HG02763 (cell line): ENCODE results near the gene IL15.
"Not testable (repeated sequence)": the region's sequence is repeated elsewhere in the genome, so short reads cannot be mapped to it uniquely, and the experiment has no call there.

Source experiments
- ATAC-seq: cut with Tn5 transposase; IDR thresholded peaks from one replicate; pipeline ENCODE4 v1.9.1; 2021; ENCODE audit warnings: mild to moderate bottlenecking, moderate library complexity; ENCODE audit not compliant: unreplicated experiment

Gene IL15, protein sequence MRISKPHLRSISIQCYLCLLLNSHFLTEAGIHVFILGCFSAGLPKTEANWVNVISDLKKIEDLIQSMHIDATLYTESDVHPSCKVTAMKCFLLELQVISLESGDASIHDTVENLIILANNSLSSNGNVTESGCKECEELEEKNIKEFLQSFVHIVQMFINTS

DNA sequence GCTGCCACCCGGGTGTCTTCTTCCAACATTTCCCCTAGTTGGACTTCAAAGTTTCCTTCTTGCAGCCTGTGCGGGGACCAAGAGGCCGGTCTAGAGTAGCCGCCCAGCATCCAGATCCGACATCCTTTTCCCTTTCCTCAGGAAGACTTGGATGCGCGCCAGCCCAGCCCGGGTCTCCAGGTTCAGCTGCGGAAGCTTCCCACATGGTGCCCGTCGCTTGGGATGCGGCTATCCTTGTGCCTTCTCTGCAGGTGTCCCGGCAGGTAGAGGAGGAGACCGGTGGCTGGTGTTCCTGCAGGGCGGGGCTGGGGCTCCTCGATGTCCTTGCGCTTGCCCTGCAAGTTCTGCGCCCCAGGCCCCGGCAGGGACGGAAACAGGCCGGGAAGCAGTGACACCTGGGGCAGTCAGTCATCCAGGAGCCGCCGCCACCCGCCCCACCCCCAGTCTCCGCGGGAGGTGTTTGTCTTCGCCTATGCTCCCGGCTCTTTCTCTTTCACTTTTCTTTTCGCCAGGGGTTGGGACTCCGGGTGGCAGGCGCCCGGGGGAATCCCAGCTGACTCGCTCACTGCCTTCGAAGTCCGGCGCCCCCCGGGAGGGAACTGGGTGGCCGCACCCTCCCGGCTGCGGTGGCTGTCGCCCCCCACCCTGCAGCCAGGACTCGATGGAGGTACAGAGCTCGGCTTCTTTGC, at the start of gene IL15:
IL15 (plus strand) TSS at position 502 of the 689 bp plus-strand sequence. CDS start 82,882 bp downstream, outside the sequence.
- ATAC-seq, result peak; percentile 73

DNA sequence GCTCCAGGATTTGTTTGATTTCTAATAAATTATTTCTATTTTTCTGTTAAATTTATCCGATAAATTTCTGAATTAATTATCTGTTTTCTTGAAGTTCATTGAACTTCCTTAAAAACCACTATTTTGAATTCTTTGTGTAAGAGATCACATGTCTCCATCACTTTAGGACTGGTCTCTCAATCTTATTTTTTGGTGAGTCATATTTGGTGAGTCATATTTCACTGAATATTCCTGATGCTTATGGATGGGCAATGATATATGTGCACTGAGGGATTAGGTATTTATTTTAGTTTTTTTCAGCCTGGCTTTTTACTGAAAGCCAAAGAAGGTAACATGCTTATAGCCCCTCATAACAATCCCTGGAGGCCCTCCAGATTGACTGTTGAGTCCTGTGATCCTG, 48.5 kb upstream of the IL15 start:
- no peak for ATAC-seq

GRCh38 chr4:141595531-141595930, 40.9 kb upstream of the IL15 start:
- no peak for ATAC-seq

DNA sequence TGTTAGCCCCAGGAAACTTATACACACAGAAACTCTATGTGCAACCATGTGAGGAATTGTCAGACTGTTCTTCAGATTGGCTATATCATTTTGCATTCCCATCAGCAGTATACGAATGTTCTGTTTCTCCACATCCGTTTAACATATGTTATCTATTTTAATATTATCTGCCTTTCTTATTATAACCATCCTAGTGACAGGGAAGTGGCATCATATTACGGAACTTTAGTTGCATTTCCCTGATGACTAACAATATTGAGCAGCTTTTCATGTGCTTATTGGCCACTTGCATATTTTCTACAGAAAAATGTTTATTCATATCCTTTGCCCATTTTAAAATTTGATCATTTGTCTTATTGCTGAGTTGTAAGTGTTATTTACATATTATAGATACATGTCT, 36.5 kb upstream of the IL15 start:
- ATAC-seq, result no peak

- ATAC-seq, result not testable (repeated sequence)
Measured at GRCh38 chr4:141604683-141605082, 31.7 kb upstream of the IL15 start.

- ATAC-seq, result no peak
Measured at GRCh38 chr4:141605425-141605856, 30.9 kb upstream of the IL15 start.

DNA sequence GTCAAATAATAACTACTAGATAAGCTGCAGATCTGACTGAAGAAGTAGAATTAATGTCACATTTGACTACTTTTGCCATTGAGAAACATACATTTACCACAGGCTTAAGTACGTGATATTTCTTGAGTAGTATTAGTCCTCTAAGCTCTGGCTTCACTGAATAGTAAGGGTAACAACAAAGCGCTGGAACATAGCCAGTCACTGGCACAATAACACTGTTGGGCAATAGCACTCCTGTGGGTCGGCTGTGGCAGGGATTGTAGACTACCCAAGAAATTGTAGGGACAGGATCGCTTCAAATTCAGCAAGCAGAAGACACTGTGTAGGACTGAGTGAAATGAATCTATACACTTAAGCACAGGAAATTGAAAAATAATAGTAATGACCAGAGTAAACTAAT, 27.1 kb upstream of the IL15 start:
- no peak for ATAC-seq

DNA sequence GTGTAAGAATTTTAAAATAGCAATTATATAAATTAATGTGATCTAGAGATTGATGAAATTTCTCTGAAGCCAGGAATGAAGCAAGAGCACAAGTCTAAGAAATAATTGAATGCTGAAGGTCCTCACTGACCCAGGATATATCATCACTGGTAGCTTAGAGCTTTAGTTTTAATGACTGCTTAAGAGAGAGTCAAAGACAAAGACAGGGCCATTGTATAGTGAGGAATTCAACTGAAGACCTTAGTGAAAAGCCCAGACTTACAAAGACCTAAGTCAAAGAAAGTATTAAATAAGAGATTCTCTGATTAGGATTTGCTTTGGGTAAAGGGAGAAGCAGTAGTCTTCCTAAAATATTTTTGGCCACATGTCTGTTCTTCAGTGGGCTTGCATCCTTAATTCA, 26.0 kb upstream of the IL15 start:
- no peak for ATAC-seq

GRCh38 chr4:141614878-141615586, 21.4 kb upstream of the IL15 start:
- no peak for ATAC-seq

DNA sequence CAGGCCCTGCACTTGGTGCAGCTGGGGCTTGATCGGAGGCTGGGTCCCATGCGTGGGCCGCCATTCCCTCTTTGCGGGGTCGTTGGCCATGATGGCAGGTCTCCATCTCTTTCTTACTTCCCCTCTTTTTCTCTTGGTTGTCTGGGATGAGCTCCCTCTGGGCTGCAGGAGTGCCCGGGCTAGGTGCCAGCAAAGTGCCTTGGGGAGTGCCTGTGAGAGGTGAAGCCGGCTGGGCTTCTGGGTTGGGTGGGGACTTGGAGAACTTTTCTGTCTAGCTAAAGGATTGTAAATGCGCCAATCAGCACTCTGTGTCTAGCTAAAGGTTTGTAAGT, 20.8 kb upstream of the IL15 start:
- not testable (repeated sequence) for ATAC-seq

DNA sequence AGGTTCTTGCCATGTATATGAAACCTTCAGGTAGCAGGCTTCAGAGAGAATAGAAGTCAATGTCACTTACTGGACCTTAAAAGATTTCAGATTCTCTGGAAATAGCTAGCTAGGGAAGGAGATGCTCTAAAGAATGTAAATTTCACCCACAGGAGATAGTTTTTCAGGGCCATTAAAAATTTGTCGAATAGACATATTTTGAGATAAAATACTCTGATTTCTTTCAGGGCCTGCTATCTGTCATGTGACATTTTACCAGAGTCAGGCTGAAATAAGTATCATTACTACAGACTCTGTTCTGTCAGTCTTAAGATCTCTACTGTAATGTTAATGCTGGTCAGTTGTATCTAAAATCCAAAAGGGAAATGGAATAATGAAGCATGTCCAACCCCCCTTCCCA, 15.7 kb upstream of the IL15 start:
- no peak for ATAC-seq

DNA sequence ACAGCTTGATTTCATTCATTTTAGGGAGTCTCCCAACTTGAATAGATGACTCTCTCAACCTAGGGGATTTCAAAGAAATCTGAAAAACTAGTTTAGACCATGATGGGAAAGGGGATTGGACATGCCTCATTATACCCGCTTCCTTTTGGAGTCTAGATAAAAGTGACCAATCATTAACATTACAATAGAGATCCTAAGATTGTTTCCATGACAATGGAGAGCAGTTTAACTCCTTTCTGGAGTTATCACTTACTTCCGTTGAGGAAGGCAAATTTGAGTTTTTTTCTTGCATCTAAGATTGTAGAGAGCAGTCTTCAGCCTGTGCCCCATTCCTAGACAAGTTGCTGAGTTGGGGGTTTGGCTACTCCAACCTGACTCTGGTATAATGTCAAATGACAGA, 11.4 kb upstream of the IL15 start:
- no peak for ATAC-seq

DNA sequence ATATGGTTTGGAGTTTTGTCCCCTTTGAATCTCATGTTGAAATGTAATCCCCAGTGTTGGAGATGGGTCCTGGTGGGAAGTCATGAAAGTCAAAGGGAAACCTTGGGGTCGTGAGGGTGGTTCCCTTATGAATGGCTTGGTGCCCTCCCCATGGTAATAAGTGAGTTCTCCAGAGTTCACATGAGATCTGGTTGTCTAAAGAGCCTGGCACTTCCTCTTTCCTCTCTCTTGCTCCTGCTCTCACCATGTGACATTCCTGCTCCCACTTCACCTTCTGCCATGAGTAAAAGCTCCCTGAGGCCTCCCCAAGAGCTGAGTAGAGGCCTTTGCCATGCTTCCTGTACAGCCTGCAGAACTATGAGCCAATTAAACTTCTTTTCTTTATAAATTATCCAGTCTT, 5.5 kb upstream of the IL15 start:
- ATAC-seq, result no peak

DNA sequence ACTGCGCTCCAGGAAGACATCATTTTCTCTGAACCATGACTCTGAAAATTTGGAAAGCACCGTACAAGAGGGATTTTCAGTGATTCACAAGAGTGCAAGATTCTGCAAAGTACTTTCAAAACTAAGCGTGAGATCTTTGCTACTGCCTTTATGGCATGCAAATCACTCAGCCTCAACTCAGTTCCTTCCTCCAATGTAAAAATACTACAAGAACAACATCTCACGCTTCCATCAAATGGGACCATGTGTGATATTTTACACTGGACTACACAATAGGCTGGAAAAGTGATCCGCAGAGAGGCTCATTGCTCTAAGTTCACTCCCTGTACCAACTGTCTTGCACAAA, 674 bp upstream of the IL15 start:
- peak; percentile 35 for ATAC-seq

DNA sequence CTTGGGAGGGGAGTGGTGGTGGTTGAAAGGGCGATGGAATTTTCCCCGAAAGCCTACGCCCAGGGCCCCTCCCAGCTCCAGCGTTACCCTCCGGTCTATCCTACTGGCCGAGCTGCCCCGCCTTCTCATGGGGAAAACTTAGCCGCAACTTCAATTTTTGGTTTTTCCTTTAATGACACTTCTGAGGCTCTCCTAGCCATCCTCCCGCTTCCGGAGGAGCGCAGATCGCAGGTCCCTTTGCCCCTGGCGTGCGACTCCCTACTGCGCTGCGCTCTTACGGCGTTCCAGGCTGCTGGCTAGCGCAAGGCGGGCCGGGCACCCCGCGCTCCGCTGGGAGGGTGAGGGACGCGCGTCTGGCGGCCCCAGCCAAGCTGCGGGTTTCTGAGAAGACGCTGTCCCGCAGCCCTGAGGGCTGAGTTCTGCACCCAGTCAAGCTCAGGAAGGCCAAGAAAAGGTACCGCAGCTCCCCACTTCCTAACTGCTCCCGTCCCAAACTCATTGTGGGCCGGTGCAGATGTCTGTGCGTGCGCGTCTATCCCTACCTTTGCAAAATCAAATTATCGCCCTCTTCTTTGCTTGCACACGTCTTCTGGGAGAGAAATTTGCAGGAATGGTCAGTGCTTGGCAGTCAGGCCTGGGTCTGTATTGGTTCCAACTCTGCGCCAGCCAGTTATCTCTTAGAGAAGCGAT, 533 bp downstream of the IL15 start:
- ATAC-seq, result peak; percentile 60

GRCh38 chr4:141637565-141637964, 1.2 kb downstream of the IL15 start:
- no peak for ATAC-seq

DNA sequence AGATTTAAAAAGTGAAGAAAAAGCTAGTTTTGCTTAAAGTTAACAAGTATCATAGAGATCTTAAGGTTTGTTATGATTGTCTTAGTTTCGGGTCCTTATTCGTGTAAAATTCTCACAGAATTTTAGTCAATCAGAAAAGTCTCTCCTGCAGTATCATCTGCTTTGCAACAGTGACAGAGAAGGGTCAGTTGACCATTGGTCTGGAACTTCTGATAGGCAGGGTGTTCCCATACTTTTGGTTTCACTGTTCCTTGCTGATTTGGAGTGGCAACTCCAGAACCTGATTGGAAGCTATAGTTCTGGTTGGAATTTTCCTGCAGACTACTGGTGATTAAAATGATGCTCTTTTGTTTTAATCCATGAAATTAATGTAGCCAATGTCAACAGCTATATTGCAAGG, 1.8 kb downstream of the IL15 start:
- no peak for ATAC-seq

DNA sequence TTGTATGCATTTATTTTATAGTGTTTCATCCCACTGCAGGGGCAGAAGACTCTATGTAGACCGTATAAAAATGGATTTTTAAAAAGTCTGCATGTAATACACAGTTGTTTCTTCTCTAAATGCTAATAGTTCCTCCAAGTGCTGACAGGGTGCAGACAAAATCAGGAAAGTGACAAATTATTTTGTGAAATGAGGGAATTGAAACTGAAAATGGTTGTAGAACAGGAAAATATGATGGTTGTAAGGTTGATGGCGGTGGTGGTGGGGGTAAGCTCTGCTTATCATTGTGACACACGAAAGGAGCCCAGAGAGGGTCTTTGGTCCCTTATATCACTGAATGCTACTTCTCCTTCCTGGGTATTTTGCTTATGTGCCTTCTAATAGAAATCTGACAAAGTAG, 4.3 kb downstream of the IL15 start:
- ATAC-seq, result no peak

GRCh38 chr4:141642063-141642462, 5.7 kb downstream of the IL15 start:
- no peak for ATAC-seq

GRCh38 chr4:141642711-141643110, 6.3 kb downstream of the IL15 start:
- no peak for ATAC-seq

DNA sequence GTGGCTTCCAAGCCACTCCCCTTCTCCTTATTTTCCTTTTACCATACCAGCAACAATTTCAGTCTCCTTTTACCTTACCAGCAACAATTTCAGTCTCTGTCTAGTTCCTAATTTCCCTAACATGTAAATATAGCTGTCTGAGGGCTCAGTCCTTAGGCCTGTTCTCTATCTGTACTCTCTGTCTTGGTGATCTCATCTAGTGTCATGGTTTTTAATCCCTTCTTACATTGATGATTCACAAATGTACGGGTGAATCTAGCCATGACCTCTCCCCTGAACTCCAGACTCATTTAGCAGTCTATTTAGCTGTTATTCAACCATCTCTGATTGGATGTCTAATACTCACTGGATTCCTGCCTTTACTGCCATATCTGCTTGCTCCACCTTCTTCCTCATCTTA, 7.2 kb downstream of the IL15 start:
- peak; percentile 47 for ATAC-seq
